ENCODE data around the gene XIST.

DNA sequence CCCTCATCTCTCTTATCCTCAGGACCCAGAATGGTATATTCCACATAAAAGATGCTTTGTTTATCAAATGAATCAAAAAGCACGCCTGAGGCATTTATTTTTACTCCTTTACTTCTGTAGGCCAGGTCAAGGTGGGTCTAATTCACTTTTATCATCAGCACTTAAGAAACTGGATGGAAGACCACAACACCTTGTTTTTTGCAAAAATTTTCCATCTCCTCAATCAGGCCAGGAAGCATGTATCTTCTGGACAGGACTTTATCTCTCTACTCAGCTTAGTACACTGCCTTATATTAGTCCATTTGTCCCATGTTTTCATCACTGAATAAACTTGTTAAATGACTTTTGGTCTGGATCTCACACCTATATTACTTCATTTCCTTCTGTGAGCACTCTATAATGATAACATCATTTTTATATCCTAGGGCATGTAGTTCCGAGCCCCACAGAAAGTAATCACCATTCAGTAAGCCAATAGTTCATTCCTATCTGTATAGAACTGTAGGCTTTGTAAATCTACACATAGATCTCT lies 29.0 kb downstream of the XIST start:
- TF ChIP-seq, protein P1, sequence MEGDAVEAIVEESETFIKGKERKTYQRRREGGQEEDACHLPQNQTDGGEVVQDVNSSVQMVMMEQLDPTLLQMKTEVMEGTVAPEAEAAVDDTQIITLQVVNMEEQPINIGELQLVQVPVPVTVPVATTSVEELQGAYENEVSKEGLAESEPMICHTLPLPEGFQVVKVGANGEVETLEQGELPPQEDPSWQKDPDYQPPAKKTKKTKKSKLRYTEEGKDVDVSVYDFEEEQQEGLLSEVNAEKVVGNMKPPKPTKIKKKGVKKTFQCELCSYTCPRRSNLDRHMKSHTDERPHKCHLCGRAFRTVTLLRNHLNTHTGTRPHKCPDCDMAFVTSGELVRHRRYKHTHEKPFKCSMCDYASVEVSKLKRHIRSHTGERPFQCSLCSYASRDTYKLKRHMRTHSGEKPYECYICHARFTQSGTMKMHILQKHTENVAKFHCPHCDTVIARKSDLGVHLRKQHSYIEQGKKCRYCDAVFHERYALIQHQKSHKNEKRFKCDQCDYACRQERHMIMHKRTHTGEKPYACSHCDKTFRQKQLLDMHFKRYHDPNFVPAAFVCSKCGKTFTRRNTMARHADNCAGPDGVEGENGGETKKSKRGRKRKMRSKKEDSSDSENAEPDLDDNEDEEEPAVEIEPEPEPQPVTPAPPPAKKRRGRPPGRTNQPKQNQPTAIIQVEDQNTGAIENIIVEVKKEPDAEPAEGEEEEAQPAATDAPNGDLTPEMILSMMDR (IDR thresholded peaks at IDR 0.05): no peak
- TF ChIP-seq EZH2 (IDR thresholded peaks at IDR 0.05; ENCODE audit: borderline replicate concordance, insufficient read depth, low read depth, low read length, poor library complexity, severe bottlenecking): no peak

Data from B cell (primary cell).